HepG2 (cell line): ENCODE measurements around the gene PARN. TPM values are rescaled to one million over a fixed set of nuclear protein-coding genes. Genes with fewer than 3 reads are reported as not detected.
A peak's percentile ranks its signal among the peaks of the same experiment; 100 is the strongest.

Experiments used
- CBX2 ChIP-seq, 2 experiments: fragments of 200-600 bp in 1 of 2; sonication (generic); formaldehyde crosslinking in 1 of 2; IDR thresholded peaks; 2 replicates each; pipeline versions ENCODE4 v1.7.0 to v1.8.1; 2018 to 2022; ENCODE audit warnings: low read depth in 2 of 2, low read length in 1 of 2, mild to moderate bottlenecking in 1 of 2, missing genetic modification reagents in 1 of 2
- CENPX ChIP-seq: sonication (generic); formaldehyde crosslinking; IDR thresholded peaks from 2 replicates; pipeline ENCODE4 v1.9.0; 2021; ENCODE audit warnings: mild to moderate bottlenecking, missing genetic modification reagents, moderate library complexity
- CSRNP1 ChIP-seq: sonication (generic); formaldehyde crosslinking; IDR thresholded peaks from 2 replicates; pipeline ENCODE4 v1.8.1; 2023; ENCODE audit warnings: mild to moderate bottlenecking, missing genetic modification reagents
- DR1 ChIP-seq: sonication (generic); formaldehyde crosslinking; IDR thresholded peaks from 2 replicates; pipeline ENCODE4 v1.8.0; 2021; ENCODE audit warnings: mild to moderate bottlenecking, missing genetic modification reagents, inconsistent platforms
- FOSL1 ChIP-seq: sonication (generic); formaldehyde crosslinking; IDR thresholded peaks from 2 replicates; pipeline ENCODE4 v1.9.0; 2021; ENCODE audit warnings: missing genetic modification reagents, borderline replicate concordance
- GATAD2A ChIP-seq: IDR thresholded peaks from 2 replicates; pipeline ENCODE4 v1.6.1; 2016
- LCORL ChIP-seq, 2 experiments: fragments of 450-650 bp in 1 of 2; sonication (generic) in 1 of 2; formaldehyde crosslinking in 1 of 2; IDR thresholded peaks; 2 replicates each; pipeline versions ENCODE4 v1.5.0 to v1.6.1; 2017 to 2020; ENCODE audit warnings: antibody characterized with exemption in 1 of 2, missing genetic modification reagents in 1 of 2
- MAX ChIP-seq: IDR thresholded peaks from 2 replicates; pipeline ENCODE4 v1.6.1; 2012; ENCODE audit warnings: inconsistent platforms
- SALL1 ChIP-seq: sonication (generic); formaldehyde crosslinking; IDR thresholded peaks from 2 replicates; pipeline ENCODE4 v1.8.0; 2022; ENCODE audit warnings: mild to moderate bottlenecking, missing genetic modification reagents
- SNAPC5 ChIP-seq: sonication (generic); formaldehyde crosslinking; IDR thresholded peaks from 2 replicates; pipeline ENCODE4 v1.8.1; 2023; ENCODE audit warnings: mild to moderate bottlenecking, missing genetic modification reagents, borderline replicate concordance
- TFDP1 ChIP-seq: IDR thresholded peaks from 2 replicates; pipeline ENCODE4 v1.6.1; 2016; ENCODE audit warnings: missing compliant biosample characterization, missing genetic modification reagents, borderline replicate concordance
- TMF1 ChIP-seq: sonication (generic); formaldehyde crosslinking; IDR thresholded peaks from 2 replicates; pipeline ENCODE4 v1.8.1; 2022; ENCODE audit warnings: low read depth, missing genetic modification reagents
- USF2 ChIP-seq, 2 experiments: sonication (generic) in 1 of 2; formaldehyde crosslinking in 1 of 2; IDR thresholded peaks; 2 replicates each; pipeline versions ENCODE4 v1.5.1 to v1.6.1; 2011 to 2020; ENCODE audit warnings: borderline replicate concordance in 1 of 2, low read depth in 1 of 2, low read length in 1 of 2, mild to moderate bottlenecking in 1 of 2, missing genetic modification reagents in 1 of 2, moderate library complexity in 1 of 2
- ZBTB34 ChIP-seq: sonication (generic); formaldehyde crosslinking; IDR thresholded peaks from 2 replicates; pipeline ENCODE4 v1.8.0; 2022; ENCODE audit warnings: mild to moderate bottlenecking, missing genetic modification reagents
- ZFP82 ChIP-seq: sonication (generic); formaldehyde crosslinking; IDR thresholded peaks from 2 replicates; pipeline ENCODE4 v1.5.1; 2020; ENCODE audit warnings: mild to moderate bottlenecking, missing genetic modification reagents, borderline replicate concordance
- ZNF264 ChIP-seq: sonication (generic); formaldehyde crosslinking; IDR thresholded peaks from 2 replicates; pipeline ENCODE4 v1.4.0; 2020; ENCODE audit warnings: missing genetic modification reagents
- ZNF605 ChIP-seq: sonication (generic); formaldehyde crosslinking; IDR thresholded peaks from 2 replicates; pipeline ENCODE4 v1.8.0; 2022; ENCODE audit warnings: mild to moderate bottlenecking, missing genetic modification reagents
- ZNF607 ChIP-seq: sonication (generic); formaldehyde crosslinking; IDR thresholded peaks from 2 replicates; pipeline ENCODE4 v1.5.1; 2020; ENCODE audit warnings: missing genetic modification reagents, mild to moderate bottlenecking, borderline replicate concordance
- ZNF644 ChIP-seq: IDR thresholded peaks from 2 replicates; pipeline ENCODE4 v1.6.1; 2016; ENCODE audit warnings: low read depth
- ZSCAN25 ChIP-seq: sonication (generic); formaldehyde crosslinking; IDR thresholded peaks from 2 replicates; pipeline ENCODE4 v1.8.0; 2022; ENCODE audit warnings: mild to moderate bottlenecking, missing genetic modification reagents
- polyA plus RNA-seq, 8 experiments: library from polyadenylated mRNA; depleted of rRNA in 3 of 8; stranded (reverse) in 7 of 8; unstranded in 1 of 8; fragments of >200 nt; fragmentation: Illumina TruSeq in 4 of 8; extraction: Trizol in 4 of 8; gene quantifications; 2 replicates each; pipeline versions ENCODE4 v1.2.1 to v1.2.3, GENCODE V29; 2011 to 2016; ENCODE audit warnings: low read depth in 4 of 8, missing spikeins in 1 of 8, mixed read lengths in 1 of 8; ENCODE audit not compliant: insufficient read depth in 1 of 8
- total RNA-seq, 5 experiments: library from RNA; depleted of rRNA; stranded (reverse); fragments of >200 nt; fragmentation: Illumina TruSeq; extraction: Trizol; gene quantifications; 2 replicates each; pipeline ENCODE4 v1.2.3, GENCODE V29; 2016; ENCODE audit warnings: low read depth in 1 of 5

Gene PARN
- total and polyA plus RNA-seq, 2 of the 13 experiments (the other 11 are each of a cell fraction or from before 2014, with no cell fraction given), result 13.3 to 47.6 TPM

GRCh38 chr16:14475370-14476139, 154.5 kb downstream of the PARN start (continued):
- TF ChIP-seq SNAPC5 (CRISPR knock-in tag) (no peak), CSRNP1 (CRISPR knock-in tag) (0 out of 2 replicates have a peak, but pooled peaks have one; percentile 66), CENPX (CRISPR knock-in tag) (no peak), CBX2 (IDR thresholded peaks at IDR 0.05; ENCODE audit: low read depth, low read length) (no peak), CBX2 (CRISPR knock-in tag; IDR thresholded peaks at IDR 0.05; ENCODE audit: low read depth) (no peak), USF2 (IDR thresholded peaks at IDR 0.05; ENCODE audit: low read depth, low read length) (peak; percentile 44), USF2 (CRISPR knock-in tag; IDR thresholded peaks at IDR 0.05; ENCODE audit: borderline replicate concordance) (0 out of 2 replicates have a peak, but pooled peaks have one; percentile 18), ZBTB34 (0 out of 2 replicates have a peak, but pooled peaks have one; percentile 18), LCORL (IDR thresholded peaks at IDR 0.05) (no peak), LCORL (CRISPR knock-in tag; IDR thresholded peaks at IDR 0.05) (peak; percentile 76), ZSCAN25 (peak; percentile 46; the same call in 1 of the 2 replicates), ZNF605 (no peak), ZNF644 (CRISPR knock-in tag) (peak; percentile 53; the same call in 1 of the 2 replicates), TMF1 (CRISPR knock-in tag) (no peak), SALL1 (CRISPR knock-in tag) (peak; percentile 76), GATAD2A (peak; percentile 83), ZNF607 (CRISPR knock-in tag) (no peak; the same call in 1 of the 2 replicates), DR1 (CRISPR knock-in tag) (no peak), FOSL1 (peak; percentile 73; the same call in 1 of the 2 replicates), ZFP82 (CRISPR knock-in tag) (no peak), ZNF264 (0 out of 2 replicates have a peak, but pooled peaks have one; percentile 38), MAX (peak; percentile 96), TFDP1 (CRISPR knock-in tag) (peak; percentile 71; the same call in 1 of the 2 replicates)
